HUES6 (cell line): ENCODE results near the gene CCSER1.
"Not testable (repeated sequence)": the region's sequence is repeated elsewhere in the genome, so short reads cannot be mapped to it uniquely, and the experiment has no call there.

Experiments used
- H3K27ac ChIP-seq: 2 replicates; pipeline ENCODE4 v1.7.0; 2013; ENCODE audit warnings: low read depth, mild to moderate bottlenecking, low read length, inconsistent platforms
- H3K27me3 ChIP-seq: 2 replicates; pipeline ENCODE4 v1.6.1; 2013; ENCODE audit warnings: low read length; ENCODE audit not compliant: control insufficient read depth, insufficient read depth
- H3K36me3 ChIP-seq: 2 replicates; pipeline ENCODE4 v1.6.1; 2013; ENCODE audit warnings: low read length; ENCODE audit not compliant: control insufficient read depth, insufficient read depth
- H3K4me1 ChIP-seq: 2 replicates; pipeline ENCODE4 v1.6.1; 2013; ENCODE audit warnings: low read length; ENCODE audit not compliant: control insufficient read depth, insufficient read depth
- H3K4me3 ChIP-seq: 2 replicates; pipeline ENCODE4 v1.5.1; 2013; ENCODE audit warnings: low read depth, low read length
- H3K9ac ChIP-seq: one replicate; pipeline ENCODE4 v1.6.1; 2013; ENCODE audit warnings: mild to moderate bottlenecking, low read length
- H3K9me3 ChIP-seq: 2 replicates; pipeline ENCODE4 v1.6.1; 2013; ENCODE audit warnings: low read depth, low read length; ENCODE audit not compliant: control insufficient read depth, insufficient read depth

Gene CCSER1

DNA sequence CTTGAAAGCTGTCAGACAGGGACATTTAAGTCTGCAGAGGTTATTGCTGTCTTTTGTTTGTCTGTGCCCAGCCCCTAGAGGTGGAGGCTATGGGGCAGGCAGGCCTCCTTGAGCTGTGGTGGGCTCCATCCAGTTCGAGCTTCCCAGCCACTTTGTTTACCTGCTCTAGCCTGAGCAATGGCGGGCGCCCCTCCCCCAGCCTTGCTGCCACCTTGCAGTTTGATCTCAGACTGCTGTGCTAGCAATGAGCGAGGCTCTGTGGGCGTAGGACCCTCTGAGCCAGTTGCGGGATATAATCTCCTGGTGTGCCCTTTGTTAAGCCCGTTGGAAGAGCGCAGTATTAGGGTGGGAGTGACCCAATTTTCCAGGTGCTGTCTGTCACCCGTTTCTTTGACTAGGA is 357.7 kb downstream of the CCSER1 start:
- not testable (repeated sequence) for H3K9me3 ChIP-seq, H3K36me3 ChIP-seq, H3K27me3 ChIP-seq

GRCh38 chr4:90486346-90486745 is 359.2 kb downstream of the CCSER1 start:
- Histone ChIP-seq H3K4me1 (no peaks in the 10 kb centered on the region), H3K9ac (no peak overlapping the region), H3K27me3 (no peaks in the 10 kb centered on the region), H3K27ac (no peak overlapping the region), H3K36me3 (no peaks in the 10 kb centered on the region), H3K9me3 (peaks cover 5% of the 10 kb centered on the region), H3K4me3 (no peak overlapping the region)

More for the DNA sequence above, 357.7 kb downstream of the CCSER1 start:
- not testable (repeated sequence) for H3K9ac ChIP-seq, H3K4me1 ChIP-seq, H3K27ac ChIP-seq, H3K4me3 ChIP-seq

DNA sequence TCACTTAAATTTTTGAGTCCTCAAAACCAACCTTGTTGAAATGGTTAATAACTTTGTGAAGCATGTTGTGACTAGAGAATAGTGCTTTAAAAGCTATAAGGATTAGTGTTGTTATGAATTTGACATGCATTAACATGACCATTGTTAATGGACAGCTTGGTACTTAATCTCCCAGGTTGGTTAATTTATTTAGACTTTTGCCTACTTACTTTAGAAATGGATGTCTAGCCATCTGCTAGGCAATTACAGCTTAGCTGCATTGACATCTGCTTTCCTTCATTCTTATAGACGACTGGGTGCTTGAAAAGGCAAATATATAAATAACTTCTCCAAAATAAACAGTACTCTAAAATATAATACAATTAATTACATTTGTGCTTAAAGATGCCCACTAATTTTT is 368.0 kb downstream of the CCSER1 start:
- Histone ChIP-seq H3K9ac (no peak overlapping the region), H3K27ac (no peak overlapping the region), H3K27me3 (no peaks in the 10 kb centered on the region), H3K36me3 (no peaks in the 10 kb centered on the region), H3K4me1 (no peaks in the 10 kb centered on the region), H3K9me3 (0 out of 2 replicates have a peak, but pooled peaks cover under 1% of the 10 kb centered on the region), H3K4me3 (no peak overlapping the region)

DNA sequence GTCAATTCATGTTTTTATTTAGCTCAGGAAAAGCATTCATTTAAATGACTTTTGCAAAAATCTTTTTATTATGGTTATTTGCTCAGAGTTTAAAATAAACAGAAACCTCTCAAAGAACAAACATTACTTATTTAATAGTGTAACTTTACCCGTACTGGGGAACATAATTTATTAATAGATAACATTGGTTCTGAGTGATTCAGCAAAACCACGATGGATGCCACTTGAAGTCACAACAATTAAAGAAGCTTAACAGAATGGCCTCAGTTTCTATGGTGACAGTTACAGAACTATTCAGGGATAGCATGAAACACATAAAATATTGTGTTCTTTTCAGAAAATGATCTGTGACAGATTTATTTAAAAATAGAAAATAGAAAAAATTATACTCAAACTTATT is 368.7 kb downstream of the CCSER1 start:
- Histone ChIP-seq H3K27me3 (no peaks in the 10 kb centered on the region), H3K9ac (no peak overlapping the region), H3K4me3 (no peak overlapping the region), H3K4me1 (no peaks in the 10 kb centered on the region), H3K9me3 (0 out of 2 replicates have a peak, but pooled peaks cover 3% of the 10 kb centered on the region), H3K36me3 (no peaks in the 10 kb centered on the region), H3K27ac (no peak overlapping the region)

DNA sequence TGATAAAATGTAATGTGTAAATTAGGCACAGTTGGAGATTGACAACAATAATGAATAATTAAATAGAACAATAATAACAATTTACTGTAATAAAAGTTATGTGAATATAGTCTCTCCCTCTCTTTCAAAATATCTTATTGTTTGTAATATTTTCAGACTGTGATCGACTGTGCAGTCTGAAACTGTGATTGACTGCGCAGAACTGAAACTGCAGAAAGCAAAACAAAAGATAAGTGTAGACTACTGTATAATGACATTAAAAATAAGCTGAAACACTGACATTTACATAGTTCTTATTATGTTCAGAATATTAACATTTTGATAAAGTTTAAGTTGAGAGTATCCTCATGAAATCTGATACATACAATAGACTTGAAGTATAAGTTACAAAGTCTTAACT is 371.0 kb downstream of the CCSER1 start:
- Histone ChIP-seq H3K27ac (no peak overlapping the region), H3K36me3 (no peaks in the 10 kb centered on the region), H3K27me3 (no peaks in the 10 kb centered on the region), H3K4me1 (no peaks in the 10 kb centered on the region), H3K4me3 (no peak overlapping the region), H3K9ac (no peak overlapping the region), H3K9me3 (peaks cover 20% of the 10 kb centered on the region)

DNA sequence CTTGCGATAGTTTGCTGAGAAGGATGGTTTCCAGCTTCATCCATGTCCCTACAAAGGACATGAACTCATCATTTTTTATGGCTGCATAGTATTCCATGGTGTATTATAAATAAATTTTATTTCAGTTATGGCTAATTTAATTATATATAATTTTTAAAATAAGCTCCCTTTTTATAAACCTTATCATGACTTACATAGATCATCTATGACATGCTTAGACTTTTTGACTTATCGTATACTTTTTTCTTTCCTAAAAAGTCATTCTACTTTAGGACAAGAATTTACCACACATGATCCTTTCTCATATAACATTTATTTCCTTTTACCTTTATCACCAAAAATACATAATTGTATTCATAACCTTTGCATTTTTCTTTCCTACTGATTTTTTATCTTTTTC is 376.5 kb downstream of the CCSER1 start:
- no peak overlapping the region for H3K4me3 ChIP-seq
- no peaks in the 10 kb centered on the region for H3K27me3 ChIP-seq
- H3K27ac ChIP-seq = no peak overlapping the region
- no peaks in the 10 kb centered on the region for H3K36me3 ChIP-seq
- H3K4me1 ChIP-seq = no peaks in the 10 kb centered on the region
- H3K9ac ChIP-seq = no peak overlapping the region
- H3K9me3 ChIP-seq = peaks cover 46% of the 10 kb centered on the region

GRCh38 chr4:90515191-90515590 is 388.0 kb downstream of the CCSER1 start:
- H3K36me3 ChIP-seq = no peaks in the 10 kb centered on the region
- no peak overlapping the region for H3K9ac ChIP-seq
- H3K9me3 ChIP-seq = 0 out of 2 replicates have a peak, but pooled peaks cover 3% of the 10 kb centered on the region
- H3K27me3 ChIP-seq = no peaks in the 10 kb centered on the region
- H3K27ac ChIP-seq = no peak overlapping the region
- no peaks in the 10 kb centered on the region for H3K4me1 ChIP-seq
- no peak overlapping the region for H3K4me3 ChIP-seq

DNA sequence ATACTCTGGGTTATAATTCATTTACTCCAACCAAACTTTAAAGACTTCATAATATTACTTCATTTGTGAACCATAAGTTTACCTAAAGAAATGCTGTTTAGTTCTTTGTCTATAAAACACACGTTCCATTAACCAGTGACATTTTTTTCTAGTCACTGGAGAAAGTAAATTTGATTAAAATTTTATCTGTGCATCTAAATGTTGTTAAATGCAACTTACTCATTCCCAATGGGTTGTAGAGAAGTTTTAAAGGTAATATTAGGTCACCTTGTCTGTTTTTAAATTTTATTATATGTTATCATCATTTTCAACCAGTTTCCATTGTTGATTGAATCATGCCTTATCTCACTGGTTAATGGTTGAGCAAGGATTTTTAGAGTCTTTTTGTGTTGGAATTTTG is 401.4 kb downstream of the CCSER1 start:
- H3K4me1 ChIP-seq = no peaks in the 10 kb centered on the region
- H3K27me3 ChIP-seq = no peaks in the 10 kb centered on the region
- H3K4me3 ChIP-seq = no peak overlapping the region
- no peaks in the 10 kb centered on the region for H3K9me3 ChIP-seq
- no peaks in the 10 kb centered on the region for H3K36me3 ChIP-seq
- no peak overlapping the region for H3K27ac ChIP-seq
- no peak overlapping the region for H3K9ac ChIP-seq

DNA sequence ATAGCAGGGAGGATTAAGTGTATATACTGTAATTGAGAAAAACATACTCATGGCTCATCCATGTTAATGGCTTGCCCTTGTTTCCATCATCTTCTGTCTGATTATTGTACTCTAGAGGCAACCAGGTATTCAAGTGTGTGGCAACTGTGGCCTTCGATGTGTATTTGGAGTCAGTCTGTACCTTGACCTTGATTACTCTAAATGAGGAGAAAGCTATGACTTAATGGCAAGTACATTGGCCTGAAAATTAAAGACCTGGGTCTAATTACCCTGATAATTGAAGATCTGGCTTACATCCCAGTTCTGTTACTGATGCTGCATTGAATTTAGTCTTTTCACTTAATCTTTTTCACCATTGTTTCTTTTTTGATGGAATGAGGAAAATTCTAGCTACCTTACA is 409.2 kb downstream of the CCSER1 start:
- H3K36me3 ChIP-seq = no peaks in the 10 kb centered on the region
- H3K9ac ChIP-seq = no peak overlapping the region
- no peaks in the 10 kb centered on the region for H3K9me3 ChIP-seq
- peaks cover 11% of the 10 kb centered on the region for H3K4me1 ChIP-seq
- no peaks in the 10 kb centered on the region for H3K27me3 ChIP-seq
- H3K4me3 ChIP-seq = no peak overlapping the region
- no peak overlapping the region for H3K27ac ChIP-seq

DNA sequence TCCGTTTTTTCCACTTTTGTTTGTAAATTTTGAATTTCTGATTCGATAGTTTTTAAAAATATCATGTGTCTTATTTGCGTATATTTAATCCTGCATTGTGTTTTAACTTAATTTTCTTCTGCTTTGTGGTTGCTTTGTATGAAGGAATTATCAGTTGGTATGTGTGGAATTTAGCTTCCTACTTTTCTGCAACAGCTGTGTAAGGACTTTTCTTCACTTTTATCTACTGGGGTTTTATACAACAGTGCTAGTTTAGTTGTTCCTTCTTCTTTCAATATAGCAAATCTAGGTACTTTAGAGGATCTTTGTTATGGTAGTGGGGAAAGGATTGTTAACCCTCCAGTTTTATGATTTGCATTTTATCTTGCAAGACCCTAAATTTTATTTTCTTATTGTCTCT is 410.3 kb downstream of the CCSER1 start:
- Histone ChIP-seq H3K4me3 (no peak overlapping the region), H3K27me3 (no peaks in the 10 kb centered on the region), H3K9ac (no peak overlapping the region), H3K27ac (no peak overlapping the region), H3K9me3 (no peaks in the 10 kb centered on the region), H3K4me1 (peaks cover 11% of the 10 kb centered on the region), H3K36me3 (no peaks in the 10 kb centered on the region)

- no peak overlapping the region for H3K9ac ChIP-seq
- peaks cover 11% of the 10 kb centered on the region for H3K4me1 ChIP-seq
- no peak overlapping the region for H3K4me3 ChIP-seq
- H3K27me3 ChIP-seq = no peaks in the 10 kb centered on the region
- H3K9me3 ChIP-seq = no peaks in the 10 kb centered on the region
- no peaks in the 10 kb centered on the region for H3K36me3 ChIP-seq
- H3K27ac ChIP-seq = no peak overlapping the region
Measured at GRCh38 chr4:90540536-90540935, 413.3 kb downstream of the CCSER1 start.

GRCh38 chr4:90542216-90542615 is 415.0 kb downstream of the CCSER1 start:
- Histone ChIP-seq H3K9me3 (no peaks in the 10 kb centered on the region), H3K4me3 (no peak overlapping the region), H3K4me1 (peaks cover 8% of the 10 kb centered on the region), H3K36me3 (no peaks in the 10 kb centered on the region), H3K9ac (no peak overlapping the region), H3K27me3 (no peaks in the 10 kb centered on the region), H3K27ac (no peak overlapping the region)
